ENCODE results near the gene NRXN3. TPM values are rescaled to one million over a fixed set of nuclear protein-coding genes. Genes with fewer than 3 reads are reported as not detected.

The NRXN3 gene
- total RNA-seq, 1 donor from 2014 or later = 6.7 TPM

GRCh38 chr14:79805636-79806035 lies 1635.5 kb downstream of the NRXN3 start:
- no peak for DNase-seq (ENCODE audit: low spot score)

GRCh38 chr14:79809849-79810612 lies 1639.9 kb downstream of the NRXN3 start:
- DNase-seq (ENCODE audit: low spot score) = no peak

DNA sequence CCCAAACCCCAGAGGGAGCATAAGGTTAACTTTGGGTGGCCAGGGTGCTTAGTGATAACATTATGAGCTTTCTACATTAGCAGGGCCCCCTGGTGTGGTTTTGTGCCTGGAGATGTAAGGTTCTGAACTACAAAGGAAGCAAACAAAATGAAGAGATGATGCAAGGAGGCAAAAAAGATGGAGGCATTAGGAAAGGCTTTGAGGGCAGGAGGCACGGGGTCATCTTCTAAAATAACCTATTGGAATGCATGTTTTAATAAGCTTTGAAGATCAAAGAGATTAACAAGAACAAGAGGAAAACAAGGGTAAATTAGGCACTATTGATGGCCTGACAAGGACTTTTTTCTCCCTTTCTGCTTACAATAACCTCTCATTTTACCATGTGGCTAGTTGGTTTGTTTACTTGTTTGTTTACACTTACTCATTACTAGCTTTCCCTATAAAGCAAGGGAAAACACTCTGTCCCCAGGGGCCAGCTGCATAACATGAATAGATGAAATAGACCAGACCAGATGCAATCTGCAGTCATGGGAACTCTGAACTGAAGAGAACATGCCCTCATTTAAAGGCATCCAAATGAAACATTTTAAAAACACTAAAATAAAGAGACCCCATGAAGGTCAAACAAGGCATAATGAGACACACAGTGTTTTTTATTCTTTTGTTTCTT lies 1650.8 kb downstream of the NRXN3 start:
- DNase-seq (ENCODE audit: low spot score) = no peak

DNA sequence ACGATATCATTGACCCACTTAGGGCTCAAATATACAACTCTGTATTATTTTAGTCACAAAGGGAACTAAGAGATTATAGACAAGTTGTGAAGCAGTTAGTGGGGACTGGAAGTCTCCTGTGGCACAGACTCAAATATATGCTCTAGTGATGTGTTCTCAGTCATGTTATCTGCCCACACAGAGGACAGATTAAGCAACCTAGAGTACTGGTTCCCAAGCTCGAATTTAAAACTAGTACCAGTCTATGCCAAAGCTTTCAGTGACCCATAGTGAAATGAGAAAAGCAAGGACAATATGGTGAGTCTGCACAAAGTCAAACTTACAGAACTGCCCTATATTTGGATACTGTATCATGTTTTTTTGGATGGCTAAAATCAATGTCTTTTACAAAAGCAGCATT lies 1651.9 kb downstream of the NRXN3 start:
- DNase-seq (ENCODE audit: low spot score) = no peak

DNA sequence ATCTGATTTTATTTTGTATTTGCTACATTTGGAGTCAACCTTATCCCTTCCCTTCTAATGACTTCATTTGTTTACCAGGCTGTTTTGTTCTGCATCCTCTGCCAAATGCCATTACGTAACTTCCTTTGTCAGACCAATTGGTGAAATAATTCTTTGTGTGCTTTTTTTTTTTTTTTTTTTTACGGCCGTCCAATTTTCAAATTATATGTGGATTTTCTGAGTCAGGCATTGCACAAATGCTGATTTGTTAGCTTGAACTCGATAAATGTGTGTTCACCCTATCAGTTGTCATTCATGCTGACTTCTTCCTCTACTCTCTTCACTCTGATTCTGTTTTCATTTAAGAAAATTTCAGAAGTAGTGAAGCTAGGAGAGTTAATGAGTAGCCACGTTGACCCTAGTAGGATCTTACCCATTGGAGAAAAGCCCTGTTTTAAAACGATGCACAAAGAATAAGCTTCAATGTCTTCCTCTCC lies 1654.9 kb downstream of the NRXN3 start:
- DNase-seq (ENCODE audit: low spot score) = no peak

- DNase-seq (ENCODE audit: low spot score) = no peak
Observed at GRCh38 chr14:79826362-79826761, 1656.2 kb downstream of the NRXN3 start.

DNA sequence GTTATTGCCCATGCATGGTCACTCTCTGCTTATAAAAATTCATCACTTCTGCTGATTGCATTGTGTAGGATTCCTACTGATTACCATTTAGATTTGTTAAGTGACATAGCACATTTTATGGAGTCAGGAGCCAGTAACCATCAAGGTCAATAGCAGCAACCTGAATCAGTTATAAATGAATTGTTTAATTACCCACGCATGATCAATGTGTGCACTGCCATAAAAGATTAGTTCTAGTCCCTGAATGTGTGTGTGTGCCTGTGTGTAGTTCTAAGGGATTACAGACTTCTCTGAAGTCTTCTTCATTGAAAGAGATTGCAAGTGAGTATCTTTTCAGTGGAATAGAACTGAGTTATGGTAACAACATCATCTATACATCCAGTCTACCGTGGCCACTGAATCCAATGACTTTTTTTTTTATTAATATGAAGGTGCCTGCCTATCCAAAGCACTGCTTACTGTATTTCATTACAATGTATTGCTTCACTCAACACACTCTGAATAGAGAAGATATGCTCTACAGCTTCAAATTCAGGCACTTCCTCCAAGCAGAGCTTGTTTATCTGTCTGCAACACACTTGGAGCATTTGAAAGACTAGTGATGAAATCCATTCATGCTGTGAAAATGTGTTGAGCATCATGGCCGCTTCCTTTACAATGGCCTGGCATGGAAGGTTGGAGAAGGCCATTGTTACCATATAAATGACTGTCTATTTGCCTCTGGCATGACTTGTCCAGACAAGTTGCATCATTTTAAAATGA lies 1659.4 kb downstream of the NRXN3 start:
- DNase-seq (ENCODE audit: low spot score) = no peak

DNA sequence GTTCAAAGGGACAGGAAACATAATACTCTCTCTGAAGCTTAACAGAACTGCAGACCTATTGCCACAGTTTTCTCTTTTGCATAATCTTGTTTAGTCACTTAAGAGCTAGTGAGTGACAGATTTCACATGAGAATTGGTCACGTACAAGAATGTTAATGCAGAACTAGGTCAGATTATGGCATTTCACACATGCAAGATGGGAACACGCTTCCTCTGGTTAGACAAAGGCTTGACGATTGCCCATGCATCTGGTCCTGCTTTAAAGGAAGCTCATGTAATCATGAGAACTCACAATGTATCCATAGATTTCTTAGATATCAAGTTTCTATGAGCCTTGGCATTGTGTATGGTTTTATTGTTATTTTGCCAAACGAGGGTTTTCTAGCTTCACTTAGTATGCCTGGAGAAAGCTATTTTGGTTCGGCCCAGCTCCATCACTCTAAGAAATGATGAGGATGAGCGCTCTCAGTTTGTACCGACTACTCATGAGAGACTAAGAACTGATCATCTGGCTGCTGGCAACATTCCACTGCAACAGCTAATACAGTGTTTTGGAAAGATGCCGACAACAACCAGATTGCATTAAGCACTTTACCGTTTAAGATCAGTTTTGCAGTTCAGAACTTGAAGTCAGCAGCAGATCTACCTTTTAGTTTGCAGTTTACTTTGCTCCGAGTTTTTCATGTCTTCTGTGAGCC lies 1661.2 kb downstream of the NRXN3 start:
- no peak for DNase-seq (ENCODE audit: low spot score)

- no peak for DNase-seq (ENCODE audit: low spot score)
Observed at GRCh38 chr14:79833781-79834180, 1663.6 kb downstream of the NRXN3 start.

DNA sequence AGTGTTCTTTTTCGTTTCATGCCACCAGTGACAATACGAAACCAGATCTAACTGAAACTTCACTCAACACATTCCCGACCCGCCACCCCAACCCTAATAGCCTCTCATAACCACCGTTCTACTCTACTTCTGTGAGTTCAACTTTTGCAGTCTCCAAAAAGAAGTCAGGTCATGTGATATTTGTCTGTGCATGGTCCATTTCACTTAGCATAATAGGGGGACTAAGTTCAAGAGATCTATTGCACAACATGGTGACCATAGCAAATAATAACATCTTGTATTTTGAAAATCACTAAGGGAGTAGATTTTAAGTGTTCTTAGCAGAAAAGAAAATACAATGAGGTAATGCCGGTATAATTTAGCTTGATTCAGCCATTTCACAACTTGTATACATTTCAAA lies 1664.7 kb downstream of the NRXN3 start:
- no peak for DNase-seq (ENCODE audit: low spot score)

DNA sequence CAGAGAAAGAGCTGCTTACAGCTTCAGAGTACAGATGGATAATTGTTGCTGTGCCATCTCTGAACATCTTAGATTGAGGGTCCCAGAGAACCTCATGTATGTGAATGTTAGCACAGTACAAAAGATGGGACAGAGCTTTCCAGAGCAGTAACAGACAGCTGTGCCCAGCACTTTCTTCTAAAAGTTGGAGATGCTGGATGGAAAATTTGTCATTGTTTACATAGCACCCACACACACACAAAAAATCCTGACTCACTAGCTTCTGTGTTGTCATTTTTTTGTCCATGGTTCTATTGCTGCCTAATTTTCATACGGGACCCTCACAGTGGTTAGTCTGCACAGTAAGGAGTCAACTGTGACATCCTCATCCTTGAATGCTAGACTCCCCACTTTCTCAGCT lies 1666.4 kb downstream of the NRXN3 start:
- no peak for DNase-seq (ENCODE audit: low spot score)

DNA sequence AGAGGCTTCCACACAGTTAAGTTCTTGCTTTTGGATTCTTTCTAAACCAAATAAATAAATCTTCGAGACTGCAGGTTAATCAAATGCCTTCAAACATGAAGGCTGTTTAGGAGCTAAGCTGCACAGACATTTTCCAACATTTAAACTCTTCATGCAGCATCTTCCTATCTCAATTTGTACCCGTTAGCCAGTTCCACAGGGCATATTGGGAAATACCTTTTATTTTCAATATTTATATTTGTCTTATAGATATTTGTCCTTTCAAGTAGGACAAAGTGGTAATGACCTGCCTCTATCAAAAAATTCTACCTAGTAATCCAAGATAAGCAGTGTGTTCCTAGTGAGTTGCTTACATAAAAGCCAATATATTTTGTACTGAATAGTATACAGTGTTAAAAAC lies 1667.5 kb downstream of the NRXN3 start:
- no peak for DNase-seq (ENCODE audit: low spot score)

- no peak for DNase-seq (ENCODE audit: low spot score)
Observed at GRCh38 chr14:79840103-79840502, 1669.9 kb downstream of the NRXN3 start.

DNA sequence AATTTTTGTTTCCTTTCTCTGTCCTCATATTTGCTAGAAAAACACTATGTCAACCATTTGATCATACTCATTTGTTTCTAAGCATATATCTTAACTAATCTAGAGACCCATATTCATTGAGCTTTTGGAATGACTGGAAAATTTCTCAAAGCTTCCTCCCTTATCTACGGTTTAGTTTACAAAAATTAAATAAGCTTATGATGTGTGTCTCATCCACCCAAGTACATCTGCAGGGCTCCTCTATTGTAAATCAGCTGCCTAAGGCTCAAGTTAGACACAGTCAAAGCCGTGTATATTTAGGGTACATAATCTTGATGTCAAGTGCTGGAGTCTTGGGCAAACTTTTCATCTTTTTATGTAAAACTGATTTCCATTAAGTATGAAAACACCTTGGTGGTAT lies 1670.7 kb downstream of the NRXN3 start:
- DNase-seq (ENCODE audit: low spot score) = no peak

DNA sequence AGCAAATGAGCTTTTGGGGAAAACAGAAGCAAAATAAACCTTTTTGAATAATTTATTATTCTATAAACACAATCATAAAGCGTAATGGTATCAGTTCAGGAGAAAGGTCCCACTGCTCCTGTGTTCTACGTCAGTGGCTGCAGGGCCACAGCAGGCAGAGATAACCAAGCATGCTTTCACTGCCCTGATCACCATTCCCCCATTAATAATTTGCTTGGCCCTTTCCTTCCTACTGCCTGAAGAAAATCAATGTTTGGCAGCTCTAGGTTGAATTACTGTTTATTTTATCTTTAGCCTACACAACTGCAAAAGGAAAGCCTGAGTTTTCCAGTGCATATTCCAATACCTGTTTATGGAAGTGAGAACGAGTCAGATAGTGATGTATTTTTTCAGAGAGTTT lies 1671.3 kb downstream of the NRXN3 start:
- DNase-seq (ENCODE audit: low spot score) = no peak

DNA sequence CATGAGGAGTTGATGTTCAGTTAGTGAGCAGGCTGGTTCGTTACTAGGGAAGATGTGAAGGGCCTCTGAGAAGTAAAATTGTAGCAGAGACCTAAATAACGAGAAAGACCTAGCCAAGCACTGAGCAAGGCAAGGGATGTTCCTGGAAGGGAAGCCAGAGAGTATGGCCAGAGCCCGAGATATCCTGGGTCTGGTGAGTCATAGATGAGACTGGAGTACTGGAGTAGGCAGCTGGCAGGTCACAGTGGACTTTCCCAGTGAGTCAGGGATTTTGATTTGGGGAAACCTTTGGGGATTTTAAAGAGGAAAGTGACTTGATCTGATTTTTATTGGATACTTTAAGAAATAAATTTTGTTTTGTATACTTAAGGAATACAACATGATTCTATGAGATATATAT lies 1672.1 kb downstream of the NRXN3 start:
- no peak for DNase-seq (ENCODE audit: low spot score)

GRCh38 chr14:79852950-79853744 lies 1683.0 kb downstream of the NRXN3 start:
- DNase-seq (ENCODE audit: low spot score) = no peak

- DNase-seq (ENCODE audit: low spot score) = no peak
Observed at GRCh38 chr14:79855789-79856188, 1685.6 kb downstream of the NRXN3 start.

DNA sequence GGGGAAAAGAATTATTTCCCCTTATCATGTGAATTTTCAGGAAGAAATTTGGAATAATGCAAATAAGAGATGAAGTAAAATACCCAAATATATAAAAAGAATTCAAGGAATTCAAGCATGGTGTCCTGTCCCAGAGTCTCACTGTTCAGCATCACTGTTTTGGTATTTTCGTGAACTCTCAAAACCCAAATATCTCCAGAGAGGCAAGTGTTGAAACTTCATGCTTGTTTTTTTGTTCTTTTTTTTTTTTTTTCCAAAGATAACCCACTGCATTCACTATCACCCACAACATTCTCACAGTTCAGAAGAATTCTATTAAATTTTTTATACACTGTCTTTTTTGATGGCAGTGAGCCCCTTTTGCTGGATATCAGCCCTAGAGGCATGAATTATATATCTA lies 1686.2 kb downstream of the NRXN3 start:
- DNase-seq (ENCODE audit: low spot score) = no peak

DNA sequence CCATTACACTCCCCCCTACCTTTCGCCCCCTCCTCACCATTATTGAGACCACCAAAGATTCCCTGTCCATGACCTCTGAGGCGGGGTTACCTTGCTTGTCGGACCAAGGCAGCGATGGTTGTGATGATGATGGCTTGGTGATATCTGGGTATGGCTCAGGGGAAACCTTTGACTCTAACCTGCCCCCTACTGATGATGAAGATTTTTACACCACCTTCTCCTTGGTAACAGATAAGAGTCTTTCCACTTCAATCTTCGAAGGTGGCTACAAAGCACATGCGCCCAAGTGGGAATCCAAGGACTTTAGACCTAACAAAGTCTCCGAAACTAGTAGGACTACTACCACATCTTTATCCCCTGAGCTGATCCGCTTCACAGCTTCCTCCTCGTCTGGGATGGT lies 1690.9 kb downstream of the NRXN3 start:
- no peak for DNase-seq (ENCODE audit: low spot score)

DNA sequence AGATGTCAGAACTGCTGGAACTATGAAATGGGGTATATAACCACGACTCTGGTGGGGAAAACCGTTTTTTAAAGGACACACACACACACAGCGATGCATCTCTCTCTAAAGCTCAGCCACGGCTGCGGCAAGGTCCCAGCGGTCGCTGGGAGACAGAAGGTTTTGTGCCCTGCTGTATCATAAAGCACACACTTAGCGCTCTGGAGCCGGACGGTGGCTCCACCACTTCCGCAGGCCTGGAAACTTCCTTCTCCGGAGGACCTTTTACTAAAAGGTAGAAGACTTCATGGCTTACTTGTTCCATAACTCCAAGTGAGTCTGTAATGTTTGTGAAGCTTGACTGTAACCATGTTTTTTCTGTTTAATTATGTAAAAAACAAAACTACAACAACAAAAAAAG lies 1691.9 kb downstream of the NRXN3 start:
- DNase-seq (ENCODE audit: low spot score) = no peak
